Measurements from ENCODE around the gene GJA9. TPM values are rescaled to one million over a fixed set of nuclear protein-coding genes. Genes with fewer than 3 reads are reported as not detected.

GJA9 gene
- total RNA-seq, 3 donors from 2014 or later, result not detected

DNA sequence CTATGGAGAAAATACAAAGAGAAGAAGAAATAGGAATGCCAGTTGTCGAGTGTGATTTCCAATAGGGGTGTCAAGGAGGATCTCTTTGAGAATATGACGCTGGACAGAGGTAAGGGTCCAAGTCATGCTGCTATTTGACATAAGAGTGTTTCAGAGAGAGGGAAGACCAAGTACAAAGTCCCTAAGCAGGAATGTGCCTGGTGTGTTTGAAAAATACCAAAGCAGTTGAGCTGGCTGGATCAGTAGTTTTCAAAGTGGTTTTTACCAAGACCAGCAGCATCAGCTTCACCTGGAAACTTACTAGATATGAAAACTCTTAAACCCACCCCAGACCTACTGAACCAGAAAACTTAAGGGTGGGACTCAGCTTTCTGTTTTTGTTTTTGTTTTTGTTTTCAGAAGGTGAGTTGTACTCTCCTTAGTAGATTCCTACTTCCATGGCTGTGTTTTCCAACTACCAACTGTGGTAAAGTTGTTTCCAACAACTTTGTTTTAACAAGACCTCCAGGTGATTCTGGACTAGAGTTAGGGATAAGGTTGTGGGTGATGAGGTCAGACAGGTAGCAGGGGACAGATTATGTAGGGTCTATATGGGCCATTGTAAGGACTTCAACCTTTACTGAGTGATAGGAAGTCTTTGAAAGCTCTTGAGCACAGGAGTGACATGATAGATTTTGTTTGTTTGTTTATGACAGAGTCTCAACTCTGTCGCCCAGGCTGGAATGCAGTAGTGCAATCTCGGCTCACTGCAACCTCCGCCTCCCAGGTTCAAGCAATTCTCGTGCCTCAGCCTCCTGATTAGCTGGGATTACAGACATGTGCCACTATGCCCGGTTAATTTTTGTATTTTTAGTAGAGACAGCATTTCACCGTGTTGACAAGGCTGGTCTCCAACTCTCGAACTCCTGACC, 7.3 kb upstream of the GJA9 start:
- no peak for DNase-seq (ENCODE audit: low spot score in 2 of 2)
- H3K27me3 ChIP-seq, result no peaks in the 10 kb centered on the region
- TF ChIP-seq, protein P1, sequence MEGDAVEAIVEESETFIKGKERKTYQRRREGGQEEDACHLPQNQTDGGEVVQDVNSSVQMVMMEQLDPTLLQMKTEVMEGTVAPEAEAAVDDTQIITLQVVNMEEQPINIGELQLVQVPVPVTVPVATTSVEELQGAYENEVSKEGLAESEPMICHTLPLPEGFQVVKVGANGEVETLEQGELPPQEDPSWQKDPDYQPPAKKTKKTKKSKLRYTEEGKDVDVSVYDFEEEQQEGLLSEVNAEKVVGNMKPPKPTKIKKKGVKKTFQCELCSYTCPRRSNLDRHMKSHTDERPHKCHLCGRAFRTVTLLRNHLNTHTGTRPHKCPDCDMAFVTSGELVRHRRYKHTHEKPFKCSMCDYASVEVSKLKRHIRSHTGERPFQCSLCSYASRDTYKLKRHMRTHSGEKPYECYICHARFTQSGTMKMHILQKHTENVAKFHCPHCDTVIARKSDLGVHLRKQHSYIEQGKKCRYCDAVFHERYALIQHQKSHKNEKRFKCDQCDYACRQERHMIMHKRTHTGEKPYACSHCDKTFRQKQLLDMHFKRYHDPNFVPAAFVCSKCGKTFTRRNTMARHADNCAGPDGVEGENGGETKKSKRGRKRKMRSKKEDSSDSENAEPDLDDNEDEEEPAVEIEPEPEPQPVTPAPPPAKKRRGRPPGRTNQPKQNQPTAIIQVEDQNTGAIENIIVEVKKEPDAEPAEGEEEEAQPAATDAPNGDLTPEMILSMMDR (IDR thresholded peaks at IDR 0.05), result no peak
- TF ChIP-seq POLR2AphosphoS5 (IDR thresholded peaks at IDR 0.05) (no peak), POLR2A (IDR thresholded peaks at IDR 0.05) (no peak)
- no peak overlapping the region for H3K27ac ChIP-seq
- H3K36me3 ChIP-seq, result no peaks in the 10 kb centered on the region
- no peaks in the 10 kb centered on the region for H3K9me3 ChIP-seq
- no peak overlapping the region for H3K4me3 ChIP-seq
- H3K4me1 ChIP-seq, result no peaks in the 10 kb centered on the region
- intact Hi-C loops (cut with DNase I; ENCODE audit: low total_unique reads), result no loop called here

DNA sequence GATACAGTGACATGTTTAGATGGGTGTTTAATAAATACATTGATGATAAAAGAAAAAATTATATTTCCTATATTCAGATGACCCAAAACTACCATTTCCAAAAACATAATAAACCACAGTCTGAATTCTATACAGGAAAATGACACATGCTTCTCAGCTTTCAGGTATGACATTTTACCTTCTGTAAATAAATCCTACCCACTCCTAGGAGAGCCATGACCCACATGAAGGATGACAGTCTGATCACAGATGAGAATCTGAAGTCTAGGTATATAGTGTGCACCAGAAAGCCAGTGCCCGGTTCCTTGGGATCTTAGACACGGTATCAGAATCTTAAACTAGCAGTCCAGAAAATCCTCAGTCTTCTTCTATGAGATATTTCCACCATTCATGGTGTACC, 3.7 kb upstream of the GJA9 start:
- H3K27me3 ChIP-seq, result no peaks in the 10 kb centered on the region
- no peak for TF ChIP-seq POLR2AphosphoS5 (IDR thresholded peaks at IDR 0.05)
- TF ChIP-seq, protein P1 (IDR thresholded peaks at IDR 0.05), result no peak
- intact Hi-C loops (cut with DNase I; ENCODE audit: low total_unique reads), result no loop called here
- H3K4me3 ChIP-seq, result no peak overlapping the region
- H3K4me1 ChIP-seq, result no peaks in the 10 kb centered on the region
- H3K9me3 ChIP-seq, result no peaks in the 10 kb centered on the region
- no peak overlapping the region for H3K27ac ChIP-seq
- DNase-seq (ENCODE audit: low spot score in 2 of 2), result no peak
- no peaks in the 10 kb centered on the region for H3K36me3 ChIP-seq

DNA sequence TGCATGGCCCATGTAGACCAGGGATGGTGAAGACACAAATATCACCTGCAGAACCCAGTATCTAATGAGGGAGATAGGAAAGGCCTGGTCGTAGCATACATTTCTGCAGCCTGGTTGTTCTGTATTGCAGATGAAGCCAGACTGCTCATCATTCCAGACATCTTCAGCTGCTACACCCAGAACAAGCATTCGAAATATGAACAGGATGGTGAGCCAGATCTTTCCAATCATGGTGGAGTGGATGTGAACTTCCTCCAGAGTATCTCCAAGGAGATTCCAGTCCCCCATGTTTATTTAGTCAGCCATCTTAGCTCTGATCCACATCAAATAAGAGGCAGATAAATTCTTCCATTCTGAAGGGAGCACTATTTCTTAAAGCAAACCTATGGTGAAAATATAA, 5.6 kb downstream of the GJA9 start:
- Histone ChIP-seq H3K27ac (no peak overlapping the region), H3K27me3 (no peaks in the 10 kb centered on the region), H3K4me1 (peaks cover 7 to 10% of the 10 kb centered on the region in 2 donors), H3K36me3 (no peaks in the 10 kb centered on the region), H3K9me3 (no peaks in the 10 kb centered on the region), H3K4me3 (no peak overlapping the region)
- no peak for TF ChIP-seq POLR2A (IDR thresholded peaks at IDR 0.05)
- TF ChIP-seq, protein P1 (IDR thresholded peaks at IDR 0.05), result no peak
- TF ChIP-seq POLR2AphosphoS5 (IDR thresholded peaks at IDR 0.05), result no peak
- intact Hi-C loops (cut with DNase I; ENCODE audit: low total_unique reads), result no loop called here
- no peak for DNase-seq (ENCODE audit: low spot score in 2 of 2)

DNA sequence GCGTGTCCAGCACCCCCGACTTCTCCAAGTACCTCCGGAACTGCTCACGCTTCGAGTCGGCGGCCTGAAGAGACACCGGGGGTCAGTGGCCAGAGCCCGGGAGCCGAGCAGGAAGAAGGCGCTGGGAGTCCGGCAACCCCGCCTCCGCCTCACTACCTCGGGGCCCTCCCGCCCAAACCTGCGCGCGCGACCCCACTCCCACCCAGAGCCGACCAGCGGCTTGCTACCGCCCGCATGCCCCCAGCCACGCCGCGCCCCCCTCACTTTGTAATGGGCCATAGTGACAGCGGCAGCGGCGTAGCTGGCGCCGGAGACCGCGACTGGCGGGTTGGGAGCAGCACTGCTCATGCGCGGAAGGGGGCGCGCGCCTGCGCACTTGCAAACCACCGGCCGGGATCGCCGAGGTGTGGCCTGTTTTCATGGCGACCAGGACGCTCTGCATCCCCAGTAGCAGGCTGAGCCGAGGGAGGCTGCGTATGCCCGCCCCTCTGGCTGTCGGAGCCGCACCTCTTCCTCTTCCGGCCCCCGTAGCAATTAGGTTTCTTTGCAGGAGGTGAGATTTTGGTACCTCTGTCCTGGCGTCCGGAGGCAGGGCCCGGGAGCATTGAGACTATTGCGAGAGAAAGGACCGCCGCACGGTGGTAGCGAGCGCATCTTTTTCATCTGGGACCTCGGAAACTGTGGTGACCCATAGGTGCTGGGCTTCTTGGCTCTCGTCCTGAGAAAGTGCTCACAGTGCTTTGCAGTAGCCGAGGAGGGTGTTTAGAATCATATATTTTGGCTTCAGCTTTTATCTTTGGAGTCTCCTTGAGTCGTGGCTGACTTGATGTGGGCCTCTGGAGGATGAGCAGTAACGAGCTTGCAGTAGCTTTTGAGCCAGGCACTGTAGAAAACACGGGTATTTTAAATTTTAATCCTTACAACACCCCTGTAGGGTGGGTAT, 8.1 kb downstream of the GJA9 start, which contains the start of gene MYCBP:
Gene MYCBP, minus strand, starts transcription at position 322 of the 943 bp plus-strand sequence. Its CDS starts 43 bp downstream, at position 279.
- H3K4me3 ChIP-seq, result peak within 1 kb of the TSS; percentile 84 to 90 (median 84)
- peak; percentile 92 to 93 for DNase-seq (ENCODE audit: low spot score in 2 of 2)
- H3K36me3 ChIP-seq, result no peaks in the 10 kb centered on the region
- intact Hi-C loops (cut with DNase I; ENCODE audit: low total_unique reads), result no loop called here
- no peaks in the 10 kb centered on the region for H3K9me3 ChIP-seq
- TF ChIP-seq POLR2A (IDR thresholded peaks at IDR 0.05) (no peak), POLR2AphosphoS5 (IDR thresholded peaks at IDR 0.05) (peak in 2 of 3 donors; percentile 40 to 42)
- TF ChIP-seq, protein P1 (IDR thresholded peaks at IDR 0.05), result peak in 2 of 3 donors; percentile 20 to 33
- no peaks in the 10 kb centered on the region for H3K27me3 ChIP-seq
- H3K4me1 ChIP-seq, result peaks cover 7 to 10% of the 10 kb centered on the region in 2 donors
- peak within 1 kb of the TSS; percentile 75 to 80 for H3K27ac ChIP-seq
